Gastrocnemius medialis (tissue), 4 donors: ENCODE data around the gene CFAP65. TPM values are rescaled to one million over a fixed set of nuclear protein-coding genes. Genes with fewer than 3 reads are reported as not detected.

Experiments
- ATAC-seq, 2 donors: fragments of 150-250 bp; one replicate each; pipeline ENCODE4 v1.9.1; 2016
- DNase-seq, 2 donors: peaks; one replicate each; pipeline ENCODE4 v3.0.0-alpha.2; 2019
- H3K27ac ChIP-seq, 4 donors: fragments of 200-600 bp; sonication (generic); 1 replicate in 1 of 4; 2 replicates in 3 of 4; pipeline ENCODE4 v1.5.1; 2016 to 2018; ENCODE audit warnings: mild to moderate bottlenecking in 2 of 4, moderate library complexity in 1 of 4
- H3K27me3 ChIP-seq, 3 donors: fragments of 200-600 bp; sonication (generic) in 2 of 3; 1 replicate in 1 of 3; 2 replicates in 2 of 3; pipeline versions ENCODE4 v1.5.1 to v1.6.0; 2016 to 2019; ENCODE audit warnings: mild to moderate bottlenecking in 1 of 3, moderate library complexity in 1 of 3
- H3K36me3 ChIP-seq, 2 donors: fragments of 200-600 bp; sonication (generic) in 1 of 2; one replicate each; pipeline ENCODE4 v1.5.1; 2017 to 2018
- H3K4me1 ChIP-seq, 2 donors: fragments of 200-600 bp; sonication (generic) in 1 of 2; one replicate each; pipeline ENCODE4 v1.5.1; 2016 to 2017; ENCODE audit warnings: mild to moderate bottlenecking in 2 of 2
- H3K4me3 ChIP-seq, 4 donors: fragments of 200-600 bp; sonication (generic) in 3 of 4; 1 replicate in 1 of 4; 2 replicates in 3 of 4; pipeline ENCODE4 v1.5.1; 2016 to 2019; ENCODE audit warnings: mild to moderate bottlenecking in 2 of 4
- H3K9me3 ChIP-seq, 3 donors: fragments of 200-600 bp; sonication (generic) in 2 of 3; 1 replicate in 1 of 3; 2 replicates in 2 of 3; pipeline ENCODE4 v1.5.1; 2016 to 2019
- CTCF ChIP-seq, 5 experiments: fragments of 450-650 bp in 3 of 5; fragments of 200-600 bp in 2 of 5; sonication (generic) in 2 of 5; IDR thresholded peaks in 4 of 5; conservative IDR thresholded peaks in 1 of 5; 1 replicate in 4 of 5; 2 replicates in 1 of 5; pipeline ENCODE4 v1.5.1; 2016 to 2019; ENCODE audit warnings: antibody characterized with exemption in 5 of 5, mild to moderate bottlenecking in 3 of 5, moderate library complexity in 3 of 5
- POLR2A ChIP-seq, 2 donors: fragments of 450-650 bp; IDR thresholded peaks; one replicate each; pipeline ENCODE4 v1.6.1; 2017; ENCODE audit warnings: antibody characterized with exemption in 2 of 2, mild to moderate bottlenecking in 2 of 2, moderate library complexity in 2 of 2
- in situ Hi-C, 4 donors: fragments of 200-750 bp; cut with MboI; loops; one replicate each; pipeline versions ENCODE4 v1.15.0 to v1.8.0; 2017; ENCODE audit warnings: low sequenced_read_pairs in 4 of 4
- intact Hi-C: fragments of 100-400 bp; cut with DNase I; formaldehyde crosslinking; loops from one replicate; pipeline ENCODE4 v1.15.1; 2023; ENCODE audit warnings: low total_unique reads
- total RNA-seq, 4 donors: library from RNA; depleted of rRNA; stranded (reverse); fragments of >200 nt; gene quantifications; one replicate each; pipeline versions ENCODE4 v1.1.0 to v1.2.3, GENCODE V29; 2016

The CFAP65 gene
- total RNA-seq, 4 donors from 2014 or later = 0.09 TPM; not detected in 3

- no peak for ATAC-seq
- in situ Hi-C loops (loop anchor here in 3 of 4 donors (5.0 to 25.0 kb wide), 4 partner anchors 49 to 247 kb away; partner anchors contain the start of gene PTPRN (in 1 of the 3)), intact Hi-C loops (no loop called here)
- Histone ChIP-seq H3K4me1 (no peaks in the 10 kb centered on the region), H3K36me3 (no peaks in the 10 kb centered on the region), H3K27me3 (peaks cover 26 to 37% (median 34%) of the 10 kb centered on the region in 3 donors), H3K4me3 (no peak overlapping the region), H3K27ac (no peak overlapping the region), H3K9me3 (no peaks in the 10 kb centered on the region)
- DNase-seq = no peak
- TF ChIP-seq POLR2A (IDR thresholded peaks at IDR 0.05) = no peak
- no peak for TF ChIP-seq CTCF (IDR thresholded peaks at IDR 0.05 in 4 of 5, conservative IDR thresholded peaks at IDR 0.05 in 1 of 5)
Measured at GRCh38 chr2:219065484-219065883, 24.2 kb upstream of the CFAP65 start.

GRCh38 chr2:219062081-219062480 is 20.8 kb upstream of the CFAP65 start:
- no peak overlapping the region for H3K4me3 ChIP-seq
- H3K27me3 ChIP-seq = peaks cover 57 to 68% (median 68%) of the 10 kb centered on the region in 3 donors
- peaks cover 13 to 24% of the 10 kb centered on the region in 2 donors for H3K4me1 ChIP-seq
- in situ Hi-C loops = loop anchor here in 2 of 4 donors (10.0 to 25.0 kb wide), 3 partner anchors 53 to 250 kb away; partner anchors contain the start of gene PTPRN (in 1 of the 2)
- H3K27ac ChIP-seq = no peak overlapping the region
- no peaks in the 10 kb centered on the region for H3K36me3 ChIP-seq
- H3K9me3 ChIP-seq = no peaks in the 10 kb centered on the region
- TF ChIP-seq CTCF (IDR thresholded peaks at IDR 0.05 in 4 of 5, conservative IDR thresholded peaks at IDR 0.05 in 1 of 5) (no peak), POLR2A (IDR thresholded peaks at IDR 0.05) (no peak)
- ATAC-seq = no peak
- intact Hi-C loops = no loop called here
- no peak for DNase-seq

GRCh38 chr2:219060821-219061791 is 19.8 kb upstream of the CFAP65 start, which contains the start of gene IHH:
Gene IHH (minus strand): TSS chr2:219060921. CDS start chr2:219060467, 454 bp downstream.
- in situ Hi-C loops = loop anchor here in 2 of 4 donors (10.0 to 25.0 kb wide), 3 partner anchors 54 to 251 kb away; partner anchors contain the start of gene PTPRN (in 1 of the 2)
- Histone ChIP-seq H3K27ac (no peak within 1 kb of the TSS), H3K4me3 (peak within 1 kb of the TSS in 3 of 4 donors; percentile 6 to 34 (median 22)), H3K9me3 (no peaks in the 10 kb centered on the region), H3K36me3 (no peaks in the 10 kb centered on the region), H3K27me3 (peaks cover 66 to 78% (median 78%) of the 10 kb centered on the region in 3 donors), H3K4me1 (peaks cover 13 to 24% of the 10 kb centered on the region in 2 donors)
- no peak for DNase-seq
- intact Hi-C loops = no loop called here
- TF ChIP-seq POLR2A (IDR thresholded peaks at IDR 0.05) (no peak), CTCF (IDR thresholded peaks at IDR 0.05 in 4 of 5, conservative IDR thresholded peaks at IDR 0.05 in 1 of 5) (no peak)
- ATAC-seq = no peak

GRCh38 chr2:219059725-219060682 is 18.7 kb upstream of the CFAP65 start:
- intact Hi-C loops (no loop called here), in situ Hi-C loops (loop anchor here in 3 of 4 donors (5.0 to 25.0 kb wide), 5 partner anchors 55 to 252 kb away; partner anchors contain the start of gene PTPRN (in 1 of the 3))
- ATAC-seq = no peak

More at GRCh38 chr2:219059725-219060682, 18.7 kb upstream of the CFAP65 start:
- Histone ChIP-seq H3K4me1 (peaks cover 13 to 24% of the 10 kb centered on the region in 2 donors), H3K4me3 (peak overlapping the region in 3 of 4 donors; percentile 6 to 34 (median 11)), H3K27ac (no peak overlapping the region), H3K36me3 (no peaks in the 10 kb centered on the region), H3K9me3 (no peaks in the 10 kb centered on the region), H3K27me3 (peaks cover 68 to 89% (median 88%) of the 10 kb centered on the region in 3 donors)
- TF ChIP-seq CTCF (IDR thresholded peaks at IDR 0.05 in 4 of 5, conservative IDR thresholded peaks at IDR 0.05 in 1 of 5) = no peak
- no peak for TF ChIP-seq POLR2A (IDR thresholded peaks at IDR 0.05)
- DNase-seq = no peak
